Spleen (tissue), 13 donors: ENCODE data around the gene MAGEA12. TPM values are rescaled to one million over a fixed set of nuclear protein-coding genes. Genes with fewer than 3 reads are reported as not detected.
"Not testable (repeated sequence)": the region's sequence is repeated elsewhere in the genome, so short reads cannot be mapped to it uniquely, and the experiment has no call there.

ENCODE experiments used
- DNase-seq: peaks from one replicate; pipeline ENCODE4 v3.0.0-alpha.2; 2020
- H3K27ac ChIP-seq, 8 donors: fragments of 200-600 bp; sonication (generic) in 7 of 8; 1 replicate in 4 of 8; 2 replicates in 4 of 8; pipeline versions ENCODE4 v1.5.0 to v1.8.0; 2016 to 2021; ENCODE audit warnings: inconsistent platforms in 4 of 8, mild to moderate bottlenecking in 4 of 8, moderate library complexity in 1 of 8
- H3K27me3 ChIP-seq, 7 donors: fragments of 200-600 bp; sonication (generic) in 6 of 7; replicated peaks in 1 of 7; 1 replicate in 4 of 7; 2 replicates in 3 of 7; pipeline versions ENCODE4 v1.5.0 to v1.8.0; 2016 to 2021; ENCODE audit warnings: inconsistent platforms in 3 of 7, mild to moderate bottlenecking in 1 of 7
- H3K36me3 ChIP-seq, 6 donors: fragments of 200-600 bp; sonication (generic) in 5 of 6; 1 replicate in 4 of 6; 2 replicates in 2 of 6; pipeline versions ENCODE4 v1.5.0 to v1.8.0; 2016 to 2021; ENCODE audit warnings: inconsistent platforms in 2 of 6
- H3K4me1 ChIP-seq, 6 donors: fragments of 200-600 bp; sonication (generic) in 5 of 6; 1 replicate in 3 of 6; 2 replicates in 3 of 6; pipeline versions ENCODE4 v1.5.0 to v1.8.0; 2016 to 2021; ENCODE audit warnings: inconsistent platforms in 3 of 6
- H3K4me3 ChIP-seq, 8 donors: fragments of 200-600 bp; sonication (generic) in 7 of 8; 1 replicate in 4 of 8; 2 replicates in 4 of 8; pipeline versions ENCODE4 v1.5.0 to v1.8.0; 2016 to 2021; ENCODE audit warnings: inconsistent platforms in 4 of 8, mild to moderate bottlenecking in 4 of 8, moderate library complexity in 2 of 8
- H3K9me3 ChIP-seq, 8 donors: fragments of 200-600 bp; sonication (generic) in 7 of 8; 1 replicate in 4 of 8; 2 replicates in 4 of 8; pipeline versions ENCODE4 v1.5.0 to v1.8.0; 2016 to 2021; ENCODE audit warnings: inconsistent platforms in 4 of 8
- POLR2A ChIP-seq, 3 donors: fragments of 450-650 bp; IDR thresholded peaks; one replicate each; pipeline ENCODE4 v1.5.1; 2017; ENCODE audit warnings: antibody characterized with exemption in 3 of 3, mild to moderate bottlenecking in 1 of 3
- POLR2AphosphoS5 ChIP-seq, 3 donors: sonication (generic); formaldehyde crosslinking; IDR thresholded peaks; one replicate each; pipeline ENCODE4 v1.5.1; 2017; ENCODE audit warnings: antibody characterized with exemption in 3 of 3
- whole genome bisulfite sequencing, 5 donors: extraction: QIAGEN DNeasy Blood & Tissue Kit in 3 of 5; methylation state at CpG; one replicate each; pipeline versions ENCODE4 v1.1.5 to v1.1.7; 2013 to 2018; 5-methylcytosine and 5-hydroxymethylcytosine counted together
- intact Hi-C: fragments of 100-400 bp; cut with DNase I; formaldehyde crosslinking; loops from one replicate; pipeline ENCODE4 v1.15.0; 2023; ENCODE audit warnings: low total_unique reads
- long read RNA-seq, 2 donors: transcript quantifications; one replicate each; lab custom pipeline, GENCODE V29; 2026
- polyA plus RNA-seq, 3 donors: library from polyadenylated mRNA; stranded (reverse); fragments of 200-250 nt; gene quantifications; one replicate each; pipeline ENCODE4 v1.2.1, GENCODE V29; 2013
- total RNA-seq, 7 donors: library from RNA; depleted of rRNA in 3 of 7; stranded (reverse); fragments of >200 nt in 3 of 7; fragmentation: NEBNext Ultra II Directional in 4 of 7; extraction: Animal tissue kit (Norgen Biotek cat#: 25700) in 4 of 7; gene quantifications; one replicate each; pipeline versions ENCODE4 v1.1.0 to v1.2.1, GENCODE V29; 2016 to 2021
- TF ChIP-seq, protein P1 (sequence below), 11 experiments: fragments of 200-600 bp in 7 of 11; fragments of 450-650 bp in 4 of 11; sonication (generic) in 4 of 11; IDR thresholded peaks in 8 of 11; conservative IDR thresholded peaks in 3 of 11; 1 replicate in 7 of 11; 2 replicates in 4 of 11; pipeline versions ENCODE4 v1.4.0 to v1.8.0; 2016 to 2021; ENCODE audit warnings: antibody characterized with exemption in 11 of 11, inconsistent platforms in 4 of 11, mild to moderate bottlenecking in 1 of 11
- donor health status: healthy with polysubstance abuse.
- donor health status: DM: no; HTN: no; CAD: no; lungs with moderate emphysema.
- donor health status: DM: no; HTN: no; CAD: no.
- donor health status: Bipolar disorder and iron deficiency.
- donor health status: healthy.
- donor health status: DM: no; HTN: no; CAD: no.
- donor health status: DM: yes; HTN: yes; CAD: no.

Gene MAGEA12, protein sequence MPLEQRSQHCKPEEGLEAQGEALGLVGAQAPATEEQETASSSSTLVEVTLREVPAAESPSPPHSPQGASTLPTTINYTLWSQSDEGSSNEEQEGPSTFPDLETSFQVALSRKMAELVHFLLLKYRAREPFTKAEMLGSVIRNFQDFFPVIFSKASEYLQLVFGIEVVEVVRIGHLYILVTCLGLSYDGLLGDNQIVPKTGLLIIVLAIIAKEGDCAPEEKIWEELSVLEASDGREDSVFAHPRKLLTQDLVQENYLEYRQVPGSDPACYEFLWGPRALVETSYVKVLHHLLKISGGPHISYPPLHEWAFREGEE
- total RNA-seq: not detected
- polyA plus RNA-seq: under 1 TPM in 1 of 3 donors, not detected in 2; 0.03 TPM
- long read RNA-seq, donor 1: 0 reads
- long read RNA-seq, donor 2: 0 reads

DNA sequence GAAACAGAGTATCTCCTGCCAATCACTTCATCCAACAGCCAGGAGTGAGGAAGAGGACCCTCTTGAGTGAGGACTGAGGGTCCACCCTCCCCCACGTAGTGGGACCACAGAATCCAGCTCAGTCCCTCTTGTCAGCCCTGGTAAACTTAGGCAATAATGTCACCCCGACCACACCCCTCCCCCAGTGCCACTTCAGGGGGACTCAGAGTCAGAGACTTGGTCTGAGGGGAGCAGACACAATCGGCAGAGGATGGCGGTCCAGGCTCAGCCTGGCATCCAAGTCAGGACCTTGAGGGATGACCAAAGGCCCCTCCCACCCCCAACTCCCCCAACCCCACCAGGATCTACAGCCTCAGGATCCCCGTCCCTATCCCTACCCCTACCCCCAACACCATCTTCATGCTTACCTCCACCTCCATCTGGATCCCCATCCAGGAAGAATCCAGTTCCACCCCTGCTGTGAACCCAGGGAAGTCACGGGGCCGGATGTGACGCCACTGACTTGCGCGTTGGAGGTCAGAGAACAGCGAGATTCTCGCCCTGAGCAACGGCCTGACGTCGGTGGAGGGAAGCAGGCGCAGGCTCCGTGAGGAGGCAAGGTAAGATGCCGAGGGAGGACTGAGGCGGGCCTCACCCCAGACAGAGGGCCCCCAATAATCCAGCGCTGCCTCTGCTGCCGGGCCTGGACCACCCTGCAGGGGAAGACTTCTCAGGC lies at the start of gene MAGEA12, which contains the start of gene CSAG1:
MAGEA12 (plus strand) TSS at position 497 of the 715 bp plus-strand sequence. CDS start 2,405 bp downstream, outside the sequence.
CSAG1 (minus strand) TSS at position 461 of the 715 bp plus-strand sequence. CDS start 1,261 bp downstream, outside the sequence.
- no peaks in the 10 kb centered on the region for H3K27me3 ChIP-seq
- WGBS, 5 donors: 85 to 96% (median 90%) methylated on average over 5 to 19 of the region's 21 CpGs
- H3K9me3 ChIP-seq: no peaks in the 10 kb centered on the region
- DNase-seq: peak; percentile 62
- H3K4me3 ChIP-seq: no peak within 1 kb of the TSS
- no peak within 1 kb of the TSS for H3K27ac ChIP-seq
- intact Hi-C loops: no loop called here
- H3K4me1 ChIP-seq: no peaks in the 10 kb centered on the region
- no peaks in the 10 kb centered on the region for H3K36me3 ChIP-seq
- TF ChIP-seq POLR2AphosphoS5 (IDR thresholded peaks at IDR 0.05) (no peak), POLR2A (IDR thresholded peaks at IDR 0.05) (no peak)
- TF ChIP-seq, protein P1, sequence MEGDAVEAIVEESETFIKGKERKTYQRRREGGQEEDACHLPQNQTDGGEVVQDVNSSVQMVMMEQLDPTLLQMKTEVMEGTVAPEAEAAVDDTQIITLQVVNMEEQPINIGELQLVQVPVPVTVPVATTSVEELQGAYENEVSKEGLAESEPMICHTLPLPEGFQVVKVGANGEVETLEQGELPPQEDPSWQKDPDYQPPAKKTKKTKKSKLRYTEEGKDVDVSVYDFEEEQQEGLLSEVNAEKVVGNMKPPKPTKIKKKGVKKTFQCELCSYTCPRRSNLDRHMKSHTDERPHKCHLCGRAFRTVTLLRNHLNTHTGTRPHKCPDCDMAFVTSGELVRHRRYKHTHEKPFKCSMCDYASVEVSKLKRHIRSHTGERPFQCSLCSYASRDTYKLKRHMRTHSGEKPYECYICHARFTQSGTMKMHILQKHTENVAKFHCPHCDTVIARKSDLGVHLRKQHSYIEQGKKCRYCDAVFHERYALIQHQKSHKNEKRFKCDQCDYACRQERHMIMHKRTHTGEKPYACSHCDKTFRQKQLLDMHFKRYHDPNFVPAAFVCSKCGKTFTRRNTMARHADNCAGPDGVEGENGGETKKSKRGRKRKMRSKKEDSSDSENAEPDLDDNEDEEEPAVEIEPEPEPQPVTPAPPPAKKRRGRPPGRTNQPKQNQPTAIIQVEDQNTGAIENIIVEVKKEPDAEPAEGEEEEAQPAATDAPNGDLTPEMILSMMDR (IDR thresholded peaks at IDR 0.05 in 8 of 11, conservative IDR thresholded peaks at IDR 0.05 in 3 of 11): no peak

DNA sequence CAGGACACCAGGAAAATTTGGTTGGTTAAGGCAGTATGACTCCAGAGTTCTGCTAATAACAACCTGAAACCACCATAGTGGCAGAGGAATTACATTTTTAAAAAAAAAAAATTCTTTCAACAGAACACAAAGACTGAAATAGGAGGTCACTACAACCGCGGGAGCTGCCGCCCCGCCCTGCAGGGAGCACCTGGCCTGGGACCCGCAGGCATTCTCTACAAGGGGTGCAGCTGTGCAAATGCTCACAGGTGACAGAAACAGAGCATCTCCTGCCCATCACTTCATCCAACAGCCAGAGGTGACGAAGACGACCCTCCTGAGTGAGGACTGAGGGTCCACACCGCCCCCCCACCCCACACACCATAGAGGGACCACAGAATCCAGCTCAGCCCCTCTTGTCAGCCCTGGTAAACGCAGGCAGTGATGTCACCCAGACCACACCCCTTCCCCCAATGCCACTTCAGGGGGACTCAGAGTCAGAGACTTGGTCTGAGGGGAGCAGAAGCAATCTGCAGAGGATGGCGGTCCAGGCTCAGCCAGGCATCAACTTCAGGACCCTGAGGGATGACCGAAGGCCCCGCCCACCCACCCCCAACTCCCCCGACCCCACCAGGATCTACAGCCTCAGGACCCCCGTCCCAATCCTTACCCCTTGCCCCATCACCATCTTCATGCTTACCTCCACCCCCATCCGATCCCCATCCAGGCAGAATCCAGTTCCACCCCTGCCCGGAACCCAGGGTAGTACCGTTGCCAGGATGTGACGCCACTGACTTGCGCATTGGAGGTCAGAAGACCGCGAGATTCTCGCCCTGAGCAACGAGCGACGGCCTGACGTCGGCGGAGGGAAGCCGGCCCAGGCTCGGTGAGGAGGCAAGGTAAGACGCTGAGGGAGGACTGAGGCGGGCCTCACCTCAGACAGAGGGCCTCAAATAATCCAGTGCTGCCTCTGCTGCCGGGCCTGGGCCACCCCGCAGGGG lies 35.3 kb upstream of the MAGEA12 start, which contains the start of gene MAGEA3:
MAGEA3 (plus strand) TSS at position 843 of the 980 bp plus-strand sequence. CDS start 2,039 bp downstream, outside the sequence.
- not testable (repeated sequence) for H3K4me3 ChIP-seq, DNase-seq

DNA sequence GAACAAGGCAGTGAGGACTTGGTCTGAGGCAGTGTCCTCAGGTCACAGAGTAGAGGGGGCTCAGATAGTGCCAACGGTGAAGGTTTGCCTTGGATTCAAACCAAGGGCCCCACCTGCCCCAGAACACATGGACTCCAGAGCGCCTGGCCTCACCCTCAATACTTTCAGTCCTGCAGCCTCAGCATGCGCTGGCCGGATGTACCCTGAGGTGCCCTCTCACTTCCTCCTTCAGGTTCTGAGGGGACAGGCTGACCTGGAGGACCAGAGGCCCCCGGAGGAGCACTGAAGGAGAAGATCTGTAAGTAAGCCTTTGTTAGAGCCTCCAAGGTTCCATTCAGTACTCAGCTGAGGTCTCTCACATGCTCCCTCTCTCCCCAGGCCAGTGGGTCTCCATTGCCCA lies 33.2 kb upstream of the MAGEA12 start:
- 78 to 91% (median 86%) methylated on average over 1 to 4 of the region's 5 CpGs; no CpG with 5 or more reads in 1 of the 5 donors for WGBS, 5 donors
- H3K36me3 ChIP-seq, H3K4me3 ChIP-seq, H3K9me3 ChIP-seq, H3K27me3 ChIP-seq, H3K4me1 ChIP-seq, H3K27ac ChIP-seq, intact Hi-C loops: not testable (repeated sequence)
- peak; percentile 71 for DNase-seq

More for the DNA sequence above, 35.3 kb upstream of the MAGEA12 start, which contains the start of gene MAGEA3:
- H3K9me3 ChIP-seq, H3K4me1 ChIP-seq, intact Hi-C loops, H3K27me3 ChIP-seq, H3K36me3 ChIP-seq, H3K27ac ChIP-seq: not testable (repeated sequence)
- WGBS, 5 donors: 67 to 91% (median 75%) methylated on average over 2 to 4 of the region's 34 CpGs; no CpG with 5 or more reads in 2 of the 5 donors

DNA sequence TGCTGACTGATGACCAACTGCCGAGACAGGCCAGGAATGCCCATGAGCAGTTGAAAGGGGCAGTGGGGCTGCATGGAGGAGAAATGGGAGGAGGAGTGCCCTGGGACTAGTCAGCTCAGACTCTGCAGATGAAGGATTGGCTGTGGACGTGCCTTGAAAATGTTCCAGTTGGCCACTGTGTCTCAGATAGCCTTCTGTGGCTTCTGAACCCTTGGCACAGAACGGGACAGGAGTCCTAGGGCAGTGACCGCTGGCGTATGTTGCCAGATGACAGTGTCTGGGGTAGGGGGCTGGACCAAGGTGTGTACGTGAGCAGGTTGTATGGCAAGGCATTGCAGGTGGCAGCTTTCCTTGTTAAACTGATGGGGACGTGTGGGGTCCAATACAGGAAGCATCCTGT lies 27.1 kb upstream of the MAGEA12 start:
- H3K4me3 ChIP-seq, DNase-seq, H3K4me1 ChIP-seq, H3K36me3 ChIP-seq, H3K9me3 ChIP-seq, H3K27me3 ChIP-seq, H3K27ac ChIP-seq, intact Hi-C loops: not testable (repeated sequence)
- WGBS, 5 donors: 72 to 92% (median 84%) methylated on average over 2 to 4 of the region's 7 CpGs; no CpG with 5 or more reads in 1 of the 5 donors

DNA sequence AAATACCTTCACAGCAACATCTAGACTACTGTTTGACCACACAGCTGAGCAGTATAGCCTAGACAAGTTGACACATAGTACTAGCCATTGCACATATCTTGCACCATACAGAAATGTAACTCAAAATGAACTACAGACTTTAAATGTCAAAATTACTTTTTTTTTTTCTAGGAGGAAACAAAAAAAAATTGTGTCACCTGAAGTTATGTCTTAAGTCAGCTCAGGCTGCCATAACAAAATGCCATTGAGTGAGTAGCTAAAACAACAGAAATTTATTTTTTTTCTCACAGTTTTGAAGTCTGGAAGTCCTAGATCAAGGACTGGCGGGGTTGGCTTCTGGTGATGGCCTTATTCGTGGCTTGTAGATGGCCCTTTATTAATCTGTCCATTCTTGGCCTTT lies 24.4 kb upstream of the MAGEA12 start, which contains the start of gene CSAG2:
CSAG2 (minus strand) TSS at position 101 of the 400 bp plus-strand sequence. CDS start 161 bp downstream, outside the sequence.
- H3K36me3 ChIP-seq, H3K27me3 ChIP-seq, intact Hi-C loops, DNase-seq, H3K4me3 ChIP-seq, H3K4me1 ChIP-seq, H3K9me3 ChIP-seq, H3K27ac ChIP-seq: not testable (repeated sequence)
- WGBS, 5 donors: no CpG with 5 or more reads among the region's 2 CpGs

DNA sequence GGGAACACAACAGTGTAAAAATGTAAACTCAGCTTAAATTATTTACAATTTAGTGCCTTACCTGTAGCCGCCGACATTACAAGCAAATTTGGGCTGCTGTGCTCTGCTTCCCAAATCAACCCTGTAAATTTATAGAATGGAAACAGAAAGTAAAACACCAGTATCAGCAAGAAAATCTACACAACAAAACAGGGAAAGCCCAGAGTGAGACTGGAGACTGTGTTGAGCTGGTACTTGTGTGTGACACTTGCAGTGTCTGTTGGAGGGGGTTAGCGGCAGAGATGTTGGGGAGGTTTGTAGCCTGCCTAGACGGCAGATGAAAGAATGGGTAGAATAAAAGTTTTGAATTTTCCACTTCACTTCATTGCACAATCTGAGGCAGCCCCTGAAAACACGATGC lies 20.4 kb upstream of the MAGEA12 start:
- DNase-seq, H3K27ac ChIP-seq, intact Hi-C loops, H3K36me3 ChIP-seq, H3K9me3 ChIP-seq, H3K4me3 ChIP-seq, H3K4me1 ChIP-seq, H3K27me3 ChIP-seq: not testable (repeated sequence)
- WGBS, 5 donors: no CpG with 5 or more reads among the region's 5 CpGs

DNA sequence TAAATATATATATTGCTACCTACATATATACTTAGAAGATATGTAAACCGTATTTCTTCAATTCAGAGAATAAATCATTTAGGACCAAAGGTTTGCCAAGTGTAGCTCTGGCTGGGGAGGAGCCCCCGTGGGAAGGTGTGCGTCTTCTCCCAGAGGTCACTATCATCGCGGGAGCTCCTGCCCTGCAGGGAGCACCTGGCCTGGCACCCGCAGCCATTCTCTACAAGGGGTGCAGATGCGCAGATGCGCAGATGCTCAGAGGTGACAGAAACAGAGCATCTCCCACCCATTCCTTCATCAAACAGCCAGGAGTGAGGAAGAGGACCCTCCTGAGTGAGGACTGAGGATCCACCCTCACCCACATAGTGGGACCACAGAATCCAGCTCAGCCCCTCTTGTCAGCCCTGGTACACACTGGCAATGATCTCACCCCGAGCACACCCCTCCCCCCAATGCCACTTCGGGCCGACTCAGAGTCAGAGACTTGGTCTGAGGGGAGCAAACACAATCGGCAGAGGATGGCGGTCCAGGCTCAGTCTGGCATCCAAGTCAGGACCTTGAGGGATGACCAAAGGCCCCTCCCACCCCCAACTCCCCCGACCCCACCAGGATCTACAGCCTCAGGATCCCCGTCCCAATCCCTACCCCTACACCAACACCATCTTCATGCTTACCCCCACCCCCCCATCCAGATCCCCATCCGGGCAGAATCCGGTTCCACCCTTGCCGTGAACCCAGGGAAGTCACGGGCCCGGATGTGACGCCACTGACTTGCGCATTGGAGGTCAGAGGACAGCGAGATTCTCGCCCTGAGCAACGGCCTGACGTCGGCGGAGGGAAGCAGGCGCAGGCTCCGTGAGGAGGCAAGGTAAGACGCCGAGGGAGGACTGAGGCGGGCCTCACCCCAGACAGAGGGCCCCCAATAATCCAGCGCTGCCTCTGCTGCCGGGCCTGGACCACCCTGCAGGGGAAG lies 19.5 kb upstream of the MAGEA12 start, which contains the start of gene MAGEA2B:
MAGEA2B (plus strand) TSS at position 814 of the 973 bp plus-strand sequence. CDS start 2,479 bp downstream, outside the sequence.
- H3K9me3 ChIP-seq, DNase-seq, H3K4me3 ChIP-seq, H3K36me3 ChIP-seq, intact Hi-C loops, H3K4me1 ChIP-seq, H3K27ac ChIP-seq, H3K27me3 ChIP-seq: not testable (repeated sequence)
- WGBS, 5 donors: no CpG with 5 or more reads among the region's 35 CpGs
